Measurements from ENCODE around the gene CD101. TPM values are rescaled to one million over a fixed set of nuclear protein-coding genes. Genes with fewer than 3 reads are reported as not detected.

CD101 gene
- total RNA-seq, 1 experiment from 2014 or later, result 1.2 TPM

GRCh38 chr1:117032266-117032665, 30.7 kb downstream of the CD101 start:
- Histone ChIP-seq H3K9me2 (ENCODE audit: insufficient read depth) (no peaks in the 10 kb centered on the region), H3K4me3 (replicated peaks in 1 of 2; ENCODE audit: low read depth in 1 of 2, low read length in 2 of 2) (no peak overlapping the region), H3K9me3 (ENCODE audit: control insufficient read depth in 1 of 2, insufficient read depth in 1 of 2, low read depth in 1 of 2, low read length in 2 of 2) (no peaks in the 10 kb centered on the region), H3K79me2 (ENCODE audit: insufficient read depth, low read length) (no peaks in the 10 kb centered on the region), H4K20me1 (ENCODE audit: insufficient read depth) (no peaks in the 10 kb centered on the region), H3K9ac (ENCODE audit: low read length) (no peak overlapping the region), H3K27me3 (ENCODE audit: insufficient read depth, low read length) (no peaks in the 10 kb centered on the region), H3K4me2 (ENCODE audit: low read length) (no peak overlapping the region), H3K27ac (ENCODE audit: low read depth, low read length) (no peak overlapping the region), H3K36me3 (ENCODE audit: control insufficient read depth in 1 of 2, insufficient read depth in 2 of 2, low read length in 2 of 2) (no peaks in the 10 kb centered on the region), H2AFZ (ENCODE audit: low read depth, low read length, poor library complexity, severe bottlenecking) (no peak overlapping the region), H3K4me1 (ENCODE audit: control insufficient read depth in 1 of 2, insufficient read depth in 2 of 2, low read length in 2 of 2) (no peaks in the 10 kb centered on the region)
- POLR2A ChIA-PET, result no interaction called here
- intact Hi-C loops (cut with micrococcal nuclease), result no loop called here
- DNase-seq (ENCODE audit: low read depth, low spot score), result no peak
- no TSS peak for BruUV-seq (replicated peaks)
- RAD21 ChIA-PET (ENCODE audit: low non-redundant PET in 1 of 2, low total read pairs in 2 of 2, uncharacterized antibody in 2 of 2, unreplicated experiment in 2 of 2), result no interaction called here
- no peak for TF ChIP-seq SIN3A (IDR thresholded peaks at IDR 0.05; ENCODE audit: low read depth)
- TF ChIP-seq, protein P1, sequence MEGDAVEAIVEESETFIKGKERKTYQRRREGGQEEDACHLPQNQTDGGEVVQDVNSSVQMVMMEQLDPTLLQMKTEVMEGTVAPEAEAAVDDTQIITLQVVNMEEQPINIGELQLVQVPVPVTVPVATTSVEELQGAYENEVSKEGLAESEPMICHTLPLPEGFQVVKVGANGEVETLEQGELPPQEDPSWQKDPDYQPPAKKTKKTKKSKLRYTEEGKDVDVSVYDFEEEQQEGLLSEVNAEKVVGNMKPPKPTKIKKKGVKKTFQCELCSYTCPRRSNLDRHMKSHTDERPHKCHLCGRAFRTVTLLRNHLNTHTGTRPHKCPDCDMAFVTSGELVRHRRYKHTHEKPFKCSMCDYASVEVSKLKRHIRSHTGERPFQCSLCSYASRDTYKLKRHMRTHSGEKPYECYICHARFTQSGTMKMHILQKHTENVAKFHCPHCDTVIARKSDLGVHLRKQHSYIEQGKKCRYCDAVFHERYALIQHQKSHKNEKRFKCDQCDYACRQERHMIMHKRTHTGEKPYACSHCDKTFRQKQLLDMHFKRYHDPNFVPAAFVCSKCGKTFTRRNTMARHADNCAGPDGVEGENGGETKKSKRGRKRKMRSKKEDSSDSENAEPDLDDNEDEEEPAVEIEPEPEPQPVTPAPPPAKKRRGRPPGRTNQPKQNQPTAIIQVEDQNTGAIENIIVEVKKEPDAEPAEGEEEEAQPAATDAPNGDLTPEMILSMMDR (IDR thresholded peaks at IDR 0.05 in 2 of 3, conservative IDR thresholded peaks at IDR 0.05 in 1 of 3; ENCODE audit: borderline replicate concordance in 1 of 3, insufficient read depth in 1 of 3, low read depth in 2 of 3, low read length in 2 of 3), result no peak
- TF ChIP-seq, protein P2, sequence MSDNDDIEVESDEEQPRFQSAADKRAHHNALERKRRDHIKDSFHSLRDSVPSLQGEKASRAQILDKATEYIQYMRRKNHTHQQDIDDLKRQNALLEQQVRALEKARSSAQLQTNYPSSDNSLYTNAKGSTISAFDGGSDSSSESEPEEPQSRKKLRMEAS (IDR thresholded peaks at IDR 0.05), result no peak
- no peak for TF ChIP-seq REST (IDR thresholded peaks at IDR 0.05; ENCODE audit: low read depth)
- no peak for TF ChIP-seq JUND (IDR thresholded peaks at IDR 0.05)
- TF ChIP-seq RAD21 (IDR thresholded peaks at IDR 0.05; ENCODE audit: low read depth), result no peak
- no peak for TF ChIP-seq ELF1 (IDR thresholded peaks at IDR 0.05; ENCODE audit: borderline replicate concordance, low read depth)
- TF ChIP-seq ZNF274 (IDR thresholded peaks at IDR 0.05; ENCODE audit: low read depth, low read length), result no peak
- no peak for TF ChIP-seq EZH2 (IDR thresholded peaks at IDR 0.05)
- CTCF ChIA-PET, result no interaction called here
- no peak for ATAC-seq
